NCI-H128 (cell line): ENCODE data around the gene NCOA3.
A peak's percentile ranks its signal among the peaks of the same experiment; 100 is the strongest.
"Not testable (repeated sequence)": the region's sequence is repeated elsewhere in the genome, so short reads cannot be mapped to it uniquely, and the experiment has no call there.

Experiments
- DNase-seq: peaks from one replicate; lab custom pipeline; 2025; ENCODE audit not compliant: unreplicated experiment; lab: John Stamatoyannopoulos, UW

The NCOA3 gene

GRCh38 chr20:47468290-47469050 lies 33.2 kb upstream of the NCOA3 start:
- DNase-seq = no peak

GRCh38 chr20:47475419-47476044 lies 26.2 kb upstream of the NCOA3 start:
- no peak for DNase-seq

GRCh38 chr20:47476452-47476851 lies 25.2 kb upstream of the NCOA3 start:
- no peak for DNase-seq

GRCh38 chr20:47479093-47479492 lies 22.6 kb upstream of the NCOA3 start:
- DNase-seq = no peak

- DNase-seq = no peak
Observed at GRCh38 chr20:47479506-47479905, 22.2 kb upstream of the NCOA3 start.

GRCh38 chr20:47480239-47480638 lies 21.4 kb upstream of the NCOA3 start:
- no peak for DNase-seq

- DNase-seq = no peak
Observed at GRCh38 chr20:47480705-47481104, 21.0 kb upstream of the NCOA3 start.

- DNase-seq = no peak
Observed at GRCh38 chr20:47481330-47482216, 20.1 kb upstream of the NCOA3 start.

GRCh38 chr20:47482705-47483104 lies 19.0 kb upstream of the NCOA3 start:
- DNase-seq = no peak

- no peak for DNase-seq
Observed at GRCh38 chr20:47484303-47484702, 17.4 kb upstream of the NCOA3 start.

GRCh38 chr20:47487175-47487917 lies 14.3 kb upstream of the NCOA3 start:
- no peak for DNase-seq

- no peak for DNase-seq
Observed at GRCh38 chr20:47489448-47489872, 12.2 kb upstream of the NCOA3 start.

- DNase-seq = no peak
Observed at GRCh38 chr20:47490795-47491194, 10.9 kb upstream of the NCOA3 start.

GRCh38 chr20:47492284-47492683 lies 9.4 kb upstream of the NCOA3 start:
- no peak for DNase-seq

GRCh38 chr20:47493175-47493962 lies 8.3 kb upstream of the NCOA3 start:
- DNase-seq = peak; percentile 46

GRCh38 chr20:47493963-47494293 lies 7.8 kb upstream of the NCOA3 start:
- DNase-seq = no peak

- not testable (repeated sequence) for DNase-seq
Observed at GRCh38 chr20:47494606-47495005, 7.1 kb upstream of the NCOA3 start.

- no peak for DNase-seq
Observed at GRCh38 chr20:47496118-47496517, 5.6 kb upstream of the NCOA3 start.

GRCh38 chr20:47498606-47499005 lies 3.1 kb upstream of the NCOA3 start:
- no peak for DNase-seq

- DNase-seq = no peak
Observed at GRCh38 chr20:47499053-47499452, 2.6 kb upstream of the NCOA3 start.
